ENCODE data around the gene NUAK1.

DNA sequence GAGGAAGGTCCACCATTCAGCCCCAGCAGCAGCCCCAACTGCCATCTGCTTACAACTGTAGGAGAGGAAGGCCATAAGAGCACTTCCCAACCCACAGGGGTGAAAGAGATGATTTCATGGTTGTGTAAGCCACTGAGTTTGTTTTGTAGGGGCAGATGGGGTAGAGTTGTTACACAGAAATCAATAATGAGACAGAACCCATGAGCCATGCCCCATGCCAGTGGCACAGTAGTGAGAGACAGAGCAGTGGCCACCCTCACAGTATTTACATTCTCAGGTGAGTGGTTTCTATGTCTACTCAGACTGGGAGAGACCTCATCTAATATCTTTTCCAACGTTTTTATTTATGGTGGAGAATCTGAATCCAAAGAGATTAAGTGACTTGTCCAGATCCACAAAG lies 68.6 kb downstream of the NUAK1 start:
- TF ChIP-seq, protein P1, sequence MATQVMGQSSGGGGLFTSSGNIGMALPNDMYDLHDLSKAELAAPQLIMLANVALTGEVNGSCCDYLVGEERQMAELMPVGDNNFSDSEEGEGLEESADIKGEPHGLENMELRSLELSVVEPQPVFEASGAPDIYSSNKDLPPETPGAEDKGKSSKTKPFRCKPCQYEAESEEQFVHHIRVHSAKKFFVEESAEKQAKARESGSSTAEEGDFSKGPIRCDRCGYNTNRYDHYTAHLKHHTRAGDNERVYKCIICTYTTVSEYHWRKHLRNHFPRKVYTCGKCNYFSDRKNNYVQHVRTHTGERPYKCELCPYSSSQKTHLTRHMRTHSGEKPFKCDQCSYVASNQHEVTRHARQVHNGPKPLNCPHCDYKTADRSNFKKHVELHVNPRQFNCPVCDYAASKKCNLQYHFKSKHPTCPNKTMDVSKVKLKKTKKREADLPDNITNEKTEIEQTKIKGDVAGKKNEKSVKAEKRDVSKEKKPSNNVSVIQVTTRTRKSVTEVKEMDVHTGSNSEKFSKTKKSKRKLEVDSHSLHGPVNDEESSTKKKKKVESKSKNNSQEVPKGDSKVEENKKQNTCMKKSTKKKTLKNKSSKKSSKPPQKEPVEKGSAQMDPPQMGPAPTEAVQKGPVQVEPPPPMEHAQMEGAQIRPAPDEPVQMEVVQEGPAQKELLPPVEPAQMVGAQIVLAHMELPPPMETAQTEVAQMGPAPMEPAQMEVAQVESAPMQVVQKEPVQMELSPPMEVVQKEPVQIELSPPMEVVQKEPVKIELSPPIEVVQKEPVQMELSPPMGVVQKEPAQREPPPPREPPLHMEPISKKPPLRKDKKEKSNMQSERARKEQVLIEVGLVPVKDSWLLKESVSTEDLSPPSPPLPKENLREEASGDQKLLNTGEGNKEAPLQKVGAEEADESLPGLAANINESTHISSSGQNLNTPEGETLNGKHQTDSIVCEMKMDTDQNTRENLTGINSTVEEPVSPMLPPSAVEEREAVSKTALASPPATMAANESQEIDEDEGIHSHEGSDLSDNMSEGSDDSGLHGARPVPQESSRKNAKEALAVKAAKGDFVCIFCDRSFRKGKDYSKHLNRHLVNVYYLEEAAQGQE (IDR thresholded peaks at IDR 0.05; ENCODE audit: insufficient read depth in 1 of 2, low read depth in 2 of 2, low read length in 2 of 2): no peak
- TF ChIP-seq POLR2AphosphoS5 (IDR thresholded peaks at IDR 0.05; ENCODE audit: low read depth, low read length): no peak
- no peak for TF ChIP-seq TAF1 (IDR thresholded peaks at IDR 0.05; ENCODE audit: borderline replicate concordance, insufficient read depth, low read length)
